ENCODE results near the gene TLDC2. TPM values are rescaled to one million over a fixed set of nuclear protein-coding genes. Genes with fewer than 3 reads are reported as not detected.

TLDC2 gene
- total RNA-seq, 1 donor from 2014 or later: under 0.01 TPM

- Histone ChIP-seq H3K9me3 (ENCODE audit: control insufficient read depth in 3 of 3, low read length in 3 of 3) (no peaks in the 10 kb centered on the region), H3K4me3 (ENCODE audit: low read length in 3 of 3) (no peak overlapping the region), H3K27me3 (ENCODE audit: control insufficient read depth in 3 of 3, insufficient read depth in 3 of 3, low read length in 3 of 3) (peaks cover 0 to 5% (median 0%) of the 10 kb centered on the region in 3 donors), H3K9ac (ENCODE audit: low read depth in 1 of 3, low read length in 3 of 3) (no peak overlapping the region), H3K36me3 (ENCODE audit: control insufficient read depth in 3 of 3, insufficient read depth in 3 of 3, low read length in 3 of 3) (no peaks in the 10 kb centered on the region), H3K27ac (ENCODE audit: low read depth, low read length) (no peak overlapping the region), H3K4me1 (ENCODE audit: control insufficient read depth in 3 of 3, insufficient read depth in 3 of 3, low read length in 3 of 3) (no peaks in the 10 kb centered on the region)
Observed at GRCh38 chr20:36881331-36881730, 5.4 kb downstream of the TLDC2 start.

GRCh38 chr20:36881888-36882287 lies 6.0 kb downstream of the TLDC2 start:
- Histone ChIP-seq H3K4me3 (ENCODE audit: low read length in 3 of 3) (no peak overlapping the region), H3K27ac (ENCODE audit: low read depth, low read length) (no peak overlapping the region), H3K27me3 (ENCODE audit: control insufficient read depth in 3 of 3, insufficient read depth in 3 of 3, low read length in 3 of 3) (peaks cover 0 to 5% (median 0%) of the 10 kb centered on the region in 3 donors), H3K9ac (ENCODE audit: low read depth in 1 of 3, low read length in 3 of 3) (no peak overlapping the region), H3K9me3 (ENCODE audit: control insufficient read depth in 3 of 3, low read length in 3 of 3) (no peaks in the 10 kb centered on the region), H3K4me1 (ENCODE audit: control insufficient read depth in 3 of 3, insufficient read depth in 3 of 3, low read length in 3 of 3) (peaks cover 1 to 2% (median 2%) of the 10 kb centered on the region in 3 donors), H3K36me3 (ENCODE audit: control insufficient read depth in 3 of 3, insufficient read depth in 3 of 3, low read length in 3 of 3) (no peaks in the 10 kb centered on the region)

GRCh38 chr20:36883977-36884535 lies 8.1 kb downstream of the TLDC2 start:
- H3K27ac ChIP-seq (ENCODE audit: low read depth, low read length): no peak overlapping the region
- H3K4me1 ChIP-seq (ENCODE audit: control insufficient read depth in 3 of 3, insufficient read depth in 3 of 3, low read length in 3 of 3): peaks cover 9 to 12% (median 10%) of the 10 kb centered on the region in 3 donors
- H3K4me3 ChIP-seq (ENCODE audit: low read length in 3 of 3): no peak overlapping the region
- H3K9ac ChIP-seq (ENCODE audit: low read depth in 1 of 3, low read length in 3 of 3): no peak overlapping the region
- H3K27me3 ChIP-seq (ENCODE audit: control insufficient read depth in 3 of 3, insufficient read depth in 3 of 3, low read length in 3 of 3): no peaks in the 10 kb centered on the region
- H3K36me3 ChIP-seq (ENCODE audit: control insufficient read depth in 3 of 3, insufficient read depth in 3 of 3, low read length in 3 of 3): no peaks in the 10 kb centered on the region
- no peaks in the 10 kb centered on the region for H3K9me3 ChIP-seq (ENCODE audit: control insufficient read depth in 3 of 3, low read length in 3 of 3)

GRCh38 chr20:36885356-36885755 lies 9.4 kb downstream of the TLDC2 start:
- Histone ChIP-seq H3K4me3 (ENCODE audit: low read length in 3 of 3) (no peak overlapping the region), H3K36me3 (ENCODE audit: control insufficient read depth in 3 of 3, insufficient read depth in 3 of 3, low read length in 3 of 3) (peaks cover 2 to 4% (median 4%) of the 10 kb centered on the region in 3 donors), H3K9ac (ENCODE audit: low read depth in 1 of 3, low read length in 3 of 3) (no peak overlapping the region), H3K9me3 (ENCODE audit: control insufficient read depth in 3 of 3, low read length in 3 of 3) (no peaks in the 10 kb centered on the region), H3K4me1 (ENCODE audit: control insufficient read depth in 3 of 3, insufficient read depth in 3 of 3, low read length in 3 of 3) (peaks cover 9 to 12% (median 10%) of the 10 kb centered on the region in 3 donors), H3K27ac (ENCODE audit: low read depth, low read length) (no peak overlapping the region), H3K27me3 (ENCODE audit: control insufficient read depth in 3 of 3, insufficient read depth in 3 of 3, low read length in 3 of 3) (no peaks in the 10 kb centered on the region)

- Histone ChIP-seq H3K4me3 (ENCODE audit: low read length in 3 of 3) (peak overlapping the region in 2 of 3 donors; percentile 17 to 41), H3K9me3 (ENCODE audit: control insufficient read depth in 3 of 3, low read length in 3 of 3) (no peaks in the 10 kb centered on the region), H3K27ac (ENCODE audit: low read depth, low read length) (no peak overlapping the region), H3K27me3 (ENCODE audit: control insufficient read depth in 3 of 3, insufficient read depth in 3 of 3, low read length in 3 of 3) (no peaks in the 10 kb centered on the region), H3K36me3 (ENCODE audit: control insufficient read depth in 3 of 3, insufficient read depth in 3 of 3, low read length in 3 of 3) (peaks cover 12 to 14% (median 13%) of the 10 kb centered on the region in 3 donors), H3K4me1 (ENCODE audit: control insufficient read depth in 3 of 3, insufficient read depth in 3 of 3, low read length in 3 of 3) (peaks cover 9 to 12% (median 10%) of the 10 kb centered on the region in 3 donors), H3K9ac (ENCODE audit: low read depth in 1 of 3, low read length in 3 of 3) (peak overlapping the region in 1 of 3 donors; percentile 58)
Observed at GRCh38 chr20:36886859-36887751, 11.2 kb downstream of the TLDC2 start.

DNA sequence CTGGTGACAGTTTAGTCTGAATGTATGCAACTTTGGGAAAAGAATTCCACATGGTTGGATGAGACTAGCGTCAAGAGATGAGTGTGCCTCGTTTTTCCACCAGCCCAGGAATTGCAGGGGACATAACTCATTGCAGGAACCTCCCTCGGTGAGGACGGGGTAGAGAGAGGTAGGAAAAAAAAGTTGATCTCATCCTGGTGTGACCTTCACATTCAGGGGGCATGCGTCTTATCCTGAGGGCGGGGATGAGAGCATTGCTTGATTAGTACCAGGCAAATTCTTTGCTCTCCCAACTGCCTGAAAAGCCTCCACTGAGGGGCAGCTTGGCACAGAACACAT lies 11.8 kb downstream of the TLDC2 start:
- Histone ChIP-seq H3K27me3 (ENCODE audit: control insufficient read depth in 3 of 3, insufficient read depth in 3 of 3, low read length in 3 of 3) (no peaks in the 10 kb centered on the region), H3K4me1 (ENCODE audit: control insufficient read depth in 3 of 3, insufficient read depth in 3 of 3, low read length in 3 of 3) (peaks cover 9 to 12% (median 10%) of the 10 kb centered on the region in 3 donors), H3K36me3 (ENCODE audit: control insufficient read depth in 3 of 3, insufficient read depth in 3 of 3, low read length in 3 of 3) (peaks cover 12 to 20% (median 13%) of the 10 kb centered on the region in 3 donors), H3K4me3 (ENCODE audit: low read length in 3 of 3) (no peak overlapping the region), H3K9ac (ENCODE audit: low read depth in 1 of 3, low read length in 3 of 3) (peak overlapping the region in 1 of 3 donors; percentile 58), H3K27ac (ENCODE audit: low read depth, low read length) (no peak overlapping the region), H3K9me3 (ENCODE audit: control insufficient read depth in 3 of 3, low read length in 3 of 3) (no peaks in the 10 kb centered on the region)

DNA sequence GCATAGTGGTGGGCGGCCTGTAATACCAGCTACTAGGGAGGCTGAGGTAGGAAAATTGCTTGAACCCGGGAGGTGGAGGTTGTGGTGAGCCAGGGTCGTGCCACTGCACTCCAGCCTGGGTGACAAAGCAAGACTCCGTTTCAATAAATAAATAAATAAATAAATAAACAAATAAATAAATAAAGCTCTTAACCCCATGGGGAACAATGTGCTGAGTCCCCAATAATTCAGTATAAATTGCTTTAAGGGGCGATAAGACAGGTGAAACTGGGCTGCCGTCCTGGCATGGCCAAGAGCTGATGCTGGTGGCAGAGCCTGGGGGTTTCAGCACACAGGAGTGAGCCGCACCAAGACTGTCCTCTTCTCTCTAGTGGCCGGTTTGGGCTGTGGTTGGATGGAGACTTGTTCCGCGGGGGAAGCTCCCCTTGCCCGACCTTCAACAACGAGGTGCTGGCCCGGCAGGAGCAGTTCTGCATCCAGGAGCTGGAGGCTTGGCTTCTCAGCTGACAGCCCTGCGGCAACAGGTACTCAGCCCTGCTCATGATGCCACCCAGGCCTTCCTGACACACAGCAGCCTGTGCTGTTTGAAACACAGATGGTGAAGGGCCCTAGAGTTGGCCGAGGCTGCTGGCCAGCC lies 13.1 kb downstream of the TLDC2 start:
- peaks cover 9 to 12% (median 10%) of the 10 kb centered on the region in 3 donors for H3K4me1 ChIP-seq (ENCODE audit: control insufficient read depth in 3 of 3, insufficient read depth in 3 of 3, low read length in 3 of 3)
- H3K27me3 ChIP-seq (ENCODE audit: control insufficient read depth in 3 of 3, insufficient read depth in 3 of 3, low read length in 3 of 3): no peaks in the 10 kb centered on the region
- no peak overlapping the region for H3K4me3 ChIP-seq (ENCODE audit: low read length in 3 of 3)
- H3K27ac ChIP-seq (ENCODE audit: low read depth, low read length): no peak overlapping the region
- peaks cover 23 to 31% (median 24%) of the 10 kb centered on the region in 3 donors for H3K36me3 ChIP-seq (ENCODE audit: control insufficient read depth in 3 of 3, insufficient read depth in 3 of 3, low read length in 3 of 3)
- H3K9me3 ChIP-seq (ENCODE audit: control insufficient read depth in 3 of 3, low read length in 3 of 3): no peaks in the 10 kb centered on the region
- H3K9ac ChIP-seq (ENCODE audit: low read depth in 1 of 3, low read length in 3 of 3): no peak overlapping the region

DNA sequence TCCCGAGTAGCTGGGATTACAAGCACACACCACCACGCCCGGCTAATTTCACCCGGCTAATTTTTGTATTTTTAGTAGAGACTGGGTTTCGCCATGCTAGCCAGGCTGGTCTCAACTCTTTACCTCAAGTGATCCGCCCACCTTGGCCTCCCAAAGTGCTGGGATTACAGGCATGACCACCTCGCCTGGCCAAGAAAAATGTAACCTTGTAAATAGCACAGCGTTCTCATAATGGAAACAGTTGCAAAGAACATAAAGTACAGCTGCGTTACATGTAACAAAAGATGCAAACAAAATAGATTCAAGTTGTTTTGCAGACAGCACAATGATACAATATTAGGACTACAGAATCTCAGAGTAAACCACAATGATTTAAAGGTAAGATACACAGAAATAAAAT lies 14.6 kb downstream of the TLDC2 start:
- Histone ChIP-seq H3K27me3 (ENCODE audit: control insufficient read depth in 3 of 3, insufficient read depth in 3 of 3, low read length in 3 of 3) (no peaks in the 10 kb centered on the region), H3K4me1 (ENCODE audit: control insufficient read depth in 3 of 3, insufficient read depth in 3 of 3, low read length in 3 of 3) (peaks cover 9 to 12% (median 10%) of the 10 kb centered on the region in 3 donors), H3K9me3 (ENCODE audit: control insufficient read depth in 3 of 3, low read length in 3 of 3) (no peaks in the 10 kb centered on the region), H3K36me3 (ENCODE audit: control insufficient read depth in 3 of 3, insufficient read depth in 3 of 3, low read length in 3 of 3) (peaks cover 28 to 35% (median 31%) of the 10 kb centered on the region in 3 donors), H3K9ac (ENCODE audit: low read depth in 1 of 3, low read length in 3 of 3) (no peak overlapping the region), H3K4me3 (ENCODE audit: low read length in 3 of 3) (no peak overlapping the region), H3K27ac (ENCODE audit: low read depth, low read length) (no peak overlapping the region)

GRCh38 chr20:36891211-36891610 lies 15.3 kb downstream of the TLDC2 start:
- no peak overlapping the region for H3K27ac ChIP-seq (ENCODE audit: low read depth, low read length)
- H3K36me3 ChIP-seq (ENCODE audit: control insufficient read depth in 3 of 3, insufficient read depth in 3 of 3, low read length in 3 of 3): peaks cover 31 to 36% (median 32%) of the 10 kb centered on the region in 3 donors
- H3K9ac ChIP-seq (ENCODE audit: low read depth in 1 of 3, low read length in 3 of 3): no peak overlapping the region
- no peak overlapping the region for H3K4me3 ChIP-seq (ENCODE audit: low read length in 3 of 3)
- no peaks in the 10 kb centered on the region for H3K9me3 ChIP-seq (ENCODE audit: control insufficient read depth in 3 of 3, low read length in 3 of 3)
- no peaks in the 10 kb centered on the region for H3K27me3 ChIP-seq (ENCODE audit: control insufficient read depth in 3 of 3, insufficient read depth in 3 of 3, low read length in 3 of 3)
- peaks cover 9 to 12% (median 10%) of the 10 kb centered on the region in 3 donors for H3K4me1 ChIP-seq (ENCODE audit: control insufficient read depth in 3 of 3, insufficient read depth in 3 of 3, low read length in 3 of 3)

- Histone ChIP-seq H3K9ac (ENCODE audit: low read depth in 1 of 3, low read length in 3 of 3) (no peak overlapping the region), H3K36me3 (ENCODE audit: control insufficient read depth in 3 of 3, insufficient read depth in 3 of 3, low read length in 3 of 3) (peaks cover 41 to 52% (median 47%) of the 10 kb centered on the region in 3 donors), H3K27me3 (ENCODE audit: control insufficient read depth in 3 of 3, insufficient read depth in 3 of 3, low read length in 3 of 3) (no peaks in the 10 kb centered on the region), H3K4me3 (ENCODE audit: low read length in 3 of 3) (no peak overlapping the region), H3K4me1 (ENCODE audit: control insufficient read depth in 3 of 3, insufficient read depth in 3 of 3, low read length in 3 of 3) (no peaks in the 10 kb centered on the region), H3K27ac (ENCODE audit: low read depth, low read length) (no peak overlapping the region), H3K9me3 (ENCODE audit: control insufficient read depth in 3 of 3, low read length in 3 of 3) (no peaks in the 10 kb centered on the region)
Observed at GRCh38 chr20:36893801-36894200, 17.9 kb downstream of the TLDC2 start.
